Activated CD8-positive, alpha-beta memory T cell treated with anti-CD3 and anti-CD28 coated beads, Interleukin-2, amount 50 U/mL, for 24 hours (primary cell): ENCODE data around the gene CNNM2.
"Not testable (repeated sequence)": the region's sequence is repeated elsewhere in the genome, so short reads cannot be mapped to it uniquely, and the experiment has no call there.

Source experiments
- DNase-seq: peaks from one replicate; pipeline ENCODE4 v3.0.0-alpha.2; 2020; ENCODE audit errors: extremely low read depth

The CNNM2 gene

DNA sequence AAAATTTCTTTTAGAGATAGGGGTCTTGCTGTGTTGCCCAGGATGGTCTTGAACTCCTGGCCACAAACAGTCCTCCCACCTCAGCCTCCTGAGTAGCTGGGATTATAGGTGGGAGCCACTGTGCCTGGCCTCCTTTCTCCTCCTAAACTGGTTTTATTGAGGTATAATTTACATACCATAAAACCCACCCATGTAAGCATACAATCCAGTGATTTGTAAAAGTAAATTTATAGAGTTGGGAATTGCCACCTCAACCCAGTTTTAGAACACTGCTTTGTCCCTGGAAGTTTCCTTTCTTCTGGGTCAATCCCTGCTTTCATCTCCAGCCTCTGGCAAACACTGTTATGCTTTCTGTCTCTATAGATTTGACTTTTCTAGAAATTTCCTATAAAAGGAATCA is 49.0 kb downstream of the CNNM2 start:
- no peak for DNase-seq

DNA sequence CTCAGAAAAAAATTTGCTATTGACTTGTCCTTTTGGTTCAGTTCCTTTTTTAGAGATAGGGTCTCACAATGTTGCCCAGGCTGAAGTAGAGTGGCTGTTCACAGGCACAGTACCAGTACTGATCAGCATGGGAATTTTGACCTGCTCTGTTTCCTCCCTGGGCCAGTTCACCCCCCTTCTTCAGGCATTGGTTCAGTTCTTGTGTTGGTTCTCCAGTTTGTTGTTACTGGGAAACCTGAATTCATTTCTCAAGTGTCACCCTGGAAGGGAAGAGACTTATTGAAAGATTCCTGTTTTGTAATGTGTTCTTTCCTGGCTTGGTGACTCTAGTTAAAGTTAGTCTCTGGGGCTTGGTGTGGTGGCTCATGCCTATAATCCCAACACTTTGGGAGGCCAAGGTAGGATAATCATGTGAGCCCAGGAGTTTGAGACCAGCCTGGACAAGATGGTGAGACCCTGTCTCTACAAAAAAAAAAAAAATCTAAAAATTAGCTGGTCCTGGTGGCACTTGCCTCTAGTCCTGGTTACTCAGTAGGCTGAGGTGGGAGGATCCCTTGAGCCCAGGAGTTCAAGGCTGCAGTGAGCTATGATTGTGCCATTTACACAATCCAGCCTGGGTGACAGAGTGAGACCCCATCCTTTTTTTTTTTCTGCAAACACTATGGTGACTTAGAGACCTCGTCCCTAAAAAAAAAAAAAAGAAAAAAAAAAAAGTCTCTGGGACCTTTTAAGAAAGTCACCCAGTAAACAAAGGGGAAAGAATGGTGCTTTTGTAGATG is 52.7 kb downstream of the CNNM2 start:
- no peak for DNase-seq

- DNase-seq: no peak
These were observed 57.6 kb downstream of the CNNM2 start for GRCh38 chr10:102975483-102976379.

GRCh38 chr10:102976380-102976726 is 58.3 kb downstream of the CNNM2 start:
- not testable (repeated sequence) for DNase-seq

DNA sequence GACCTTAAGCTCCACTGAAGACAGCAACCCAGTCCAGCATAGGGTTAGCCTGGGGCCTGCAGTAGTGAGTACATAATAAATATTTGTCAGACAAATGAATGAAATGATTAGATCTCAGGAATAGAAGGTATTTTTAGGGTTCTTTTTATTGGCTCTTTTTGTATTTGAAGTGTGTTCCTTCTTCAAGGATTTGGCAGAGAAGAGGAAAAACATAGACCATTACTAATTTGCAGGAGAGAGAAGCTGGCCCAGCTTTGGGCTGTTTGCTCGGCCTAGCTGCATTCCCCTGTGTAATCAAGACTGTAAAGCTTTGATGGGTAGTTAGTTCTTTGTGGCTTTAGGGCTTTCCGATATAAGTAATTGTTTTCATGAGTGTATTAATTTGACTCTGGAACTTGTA is 64.2 kb downstream of the CNNM2 start:
- DNase-seq: no peak

GRCh38 chr10:102984086-102984485 is 66.0 kb downstream of the CNNM2 start:
- no peak for DNase-seq

GRCh38 chr10:102985811-102986210 is 67.7 kb downstream of the CNNM2 start:
- DNase-seq: no peak

DNA sequence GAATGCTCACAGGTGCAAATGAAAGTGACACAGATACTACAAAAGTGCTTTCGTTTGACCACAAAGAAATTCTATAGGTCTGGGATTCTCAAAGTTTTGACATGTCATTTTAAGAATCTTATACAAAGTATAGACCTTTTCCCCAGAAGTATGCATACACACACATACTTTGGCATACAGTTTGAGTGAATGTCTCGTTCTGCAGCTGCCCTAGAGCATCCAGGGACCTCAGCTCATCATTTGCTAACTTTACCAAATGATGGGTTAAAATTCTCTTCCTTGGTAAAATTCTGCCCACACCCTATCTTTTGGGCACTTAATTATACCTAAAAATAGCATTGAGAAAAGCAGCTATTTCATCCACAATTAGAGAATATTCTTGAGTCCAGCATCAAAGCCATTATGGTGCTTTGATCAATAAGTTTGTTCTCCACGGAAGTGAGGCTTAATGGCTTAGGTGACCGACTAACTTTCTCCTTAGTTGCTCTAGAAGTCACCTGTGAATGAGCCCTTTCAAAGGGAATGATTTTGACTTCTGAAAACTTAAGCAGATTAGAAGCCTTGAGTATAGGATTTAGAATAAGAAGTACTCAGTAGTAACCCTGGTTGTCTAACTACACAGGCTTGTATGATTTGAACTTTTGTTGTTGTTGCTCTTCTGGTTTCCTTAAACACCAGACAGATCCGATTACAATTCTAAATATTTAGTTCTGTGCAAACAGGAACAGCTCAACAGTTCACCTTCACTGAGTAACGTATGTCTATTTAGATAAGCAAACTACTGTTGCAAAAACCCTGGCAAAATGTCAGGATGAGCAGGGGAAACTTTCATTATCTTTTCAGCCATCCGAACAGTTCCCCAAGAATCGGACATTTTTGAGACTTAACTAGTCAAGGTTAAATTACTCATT is 70.6 kb downstream of the CNNM2 start:
- DNase-seq: no peak

GRCh38 chr10:102994531-102995295 is 76.6 kb downstream of the CNNM2 start:
- no peak for DNase-seq

- DNase-seq: no peak
These were observed 78.8 kb downstream of the CNNM2 start for GRCh38 chr10:102996876-102997275.

GRCh38 chr10:102997998-102998397 is 79.9 kb downstream of the CNNM2 start:
- DNase-seq: no peak

DNA sequence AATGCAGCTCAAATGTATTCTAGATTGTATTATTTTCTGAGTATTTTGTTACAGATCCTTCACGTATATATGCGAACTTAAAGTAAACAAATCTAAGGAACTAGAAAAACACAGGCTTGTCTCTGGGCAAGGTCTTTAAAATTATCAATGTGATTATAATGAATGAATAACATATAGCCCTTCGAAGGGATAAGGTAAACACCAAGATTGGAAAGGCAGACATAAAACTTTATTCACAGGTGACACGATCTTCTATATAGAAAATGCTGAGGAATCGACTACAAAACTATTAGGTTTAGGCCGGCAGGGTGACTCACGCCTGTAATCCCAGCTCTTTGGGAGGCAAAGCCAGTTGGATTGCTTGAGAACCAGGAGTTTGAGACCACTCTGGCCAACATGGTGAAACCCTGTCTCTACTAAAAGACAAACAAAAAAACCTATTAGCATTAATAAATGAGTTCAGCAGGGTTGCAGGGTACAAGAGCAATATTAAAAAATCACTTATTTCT is 80.4 kb downstream of the CNNM2 start:
- no peak for DNase-seq

DNA sequence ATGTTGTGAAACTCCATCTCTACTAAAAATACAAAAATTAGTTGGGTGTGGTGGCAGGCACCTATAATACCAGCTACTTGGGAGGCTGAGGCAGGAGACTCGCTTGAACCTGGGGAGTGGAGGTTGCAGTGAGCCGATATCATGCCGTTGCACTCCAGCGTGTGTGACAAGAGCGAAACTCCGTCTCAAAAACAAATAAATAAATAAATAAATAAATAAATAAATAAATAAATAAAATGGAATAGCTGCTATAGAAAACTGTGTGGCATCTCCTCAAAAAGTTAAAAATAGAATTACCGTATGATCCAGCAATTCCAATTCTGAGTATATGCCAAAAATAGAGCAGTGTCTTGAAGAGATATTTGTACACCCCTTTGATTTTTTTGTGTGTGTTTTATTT is 82.0 kb downstream of the CNNM2 start:
- DNase-seq: not testable (repeated sequence)

GRCh38 chr10:103007017-103007416 is 88.9 kb downstream of the CNNM2 start:
- DNase-seq: no peak

DNA sequence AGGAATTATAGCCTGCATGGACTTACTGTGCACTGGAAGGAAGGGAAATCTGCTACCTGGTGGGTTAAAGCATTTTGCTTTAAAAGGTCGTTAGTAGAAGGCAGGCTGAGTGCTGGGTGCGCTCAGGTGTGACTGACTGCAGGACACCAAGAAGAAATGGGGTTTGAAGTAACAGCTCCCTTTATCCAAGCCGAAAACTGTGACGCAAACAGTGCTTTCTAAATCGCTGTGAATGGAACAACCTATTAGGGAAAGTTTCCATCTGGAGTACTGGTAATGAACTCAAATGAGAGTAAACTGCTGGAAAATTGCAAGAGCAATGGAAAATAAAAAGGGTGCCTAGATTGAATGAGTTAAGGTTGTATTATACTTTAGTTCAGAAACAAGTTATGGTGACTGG is 95.3 kb downstream of the CNNM2 start:
- no peak for DNase-seq

DNA sequence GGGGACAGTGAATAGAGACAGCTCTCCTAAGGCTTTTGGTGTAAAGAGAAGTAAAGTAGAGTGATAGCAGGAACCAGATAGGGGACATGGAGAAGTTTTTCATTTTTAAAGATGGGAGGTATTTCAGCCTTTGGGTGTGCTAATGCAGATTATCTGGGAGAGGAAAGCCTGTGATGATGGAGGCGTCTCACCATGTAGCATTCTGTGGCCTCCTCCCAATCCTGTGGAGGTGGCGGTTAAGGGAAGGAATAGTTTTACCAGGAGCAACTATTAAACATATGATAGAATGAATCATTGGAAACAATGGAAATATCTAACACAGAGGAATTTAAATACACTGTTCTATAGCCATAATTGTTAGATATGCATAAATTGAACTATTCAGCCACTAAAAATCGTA is 101.3 kb downstream of the CNNM2 start:
- no peak for DNase-seq

DNA sequence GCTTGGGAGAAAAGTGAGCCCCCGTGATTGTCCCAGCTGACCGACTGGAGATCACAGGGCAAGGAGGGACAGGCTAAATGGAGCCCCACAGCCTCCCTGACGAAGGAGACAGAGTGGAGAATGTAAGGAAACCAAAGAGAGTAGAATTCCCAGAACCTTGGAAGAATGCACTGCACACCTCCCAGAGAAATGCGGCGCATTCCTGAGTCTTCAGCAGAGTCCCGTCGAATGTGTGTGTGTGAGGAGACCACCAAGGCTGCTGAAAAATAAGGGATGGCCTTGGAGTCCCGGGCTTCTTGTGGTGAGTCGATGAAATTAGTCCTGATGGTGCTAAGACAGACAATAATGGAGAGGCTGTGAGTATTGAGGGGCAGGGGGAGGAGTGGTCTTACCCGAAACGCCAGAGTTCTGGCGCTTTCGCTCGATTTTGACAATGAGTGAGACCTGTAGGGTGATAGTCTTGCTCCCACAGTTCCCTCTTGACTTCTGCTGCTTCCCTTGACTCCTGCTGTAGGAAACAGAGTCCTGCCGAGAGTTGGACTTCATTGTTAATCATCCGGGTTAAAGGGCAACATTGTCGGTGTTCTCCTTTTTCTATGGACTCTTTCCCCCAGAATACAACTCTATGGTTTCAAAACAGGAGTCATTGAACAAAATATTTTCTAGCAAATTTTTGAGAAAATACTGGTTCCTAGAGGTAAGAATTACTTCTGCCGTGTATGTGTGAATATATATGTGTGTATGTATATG is 103.2 kb downstream of the CNNM2 start:
- no peak for DNase-seq

- no peak for DNase-seq
These were observed 103.8 kb downstream of the CNNM2 start for GRCh38 chr10:103021900-103022293.

- DNase-seq: no peak
These were observed 107.6 kb downstream of the CNNM2 start for GRCh38 chr10:103025696-103026095.

- DNase-seq: no peak
These were observed 120.5 kb downstream of the CNNM2 start for GRCh38 chr10:103038570-103038969.
